PC-9 (cell line): ENCODE measurements around the gene ADARB2.

ENCODE experiments used
- CTCF ChIP-seq: fragments of 200-600 bp; sonication (generic); conservative IDR thresholded peaks from 2 replicates; pipeline ENCODE4 v1.6.1; 2017; ENCODE audit warnings: mixed run types, antibody characterized with exemption, mild to moderate bottlenecking, moderate library complexity
- EZH2 ChIP-seq: fragments of 200-600 bp; sonication (generic); IDR thresholded peaks from 2 replicates; pipeline ENCODE4 v1.8.0; 2017; ENCODE audit warnings: antibody characterized with exemption, low read depth

DNA sequence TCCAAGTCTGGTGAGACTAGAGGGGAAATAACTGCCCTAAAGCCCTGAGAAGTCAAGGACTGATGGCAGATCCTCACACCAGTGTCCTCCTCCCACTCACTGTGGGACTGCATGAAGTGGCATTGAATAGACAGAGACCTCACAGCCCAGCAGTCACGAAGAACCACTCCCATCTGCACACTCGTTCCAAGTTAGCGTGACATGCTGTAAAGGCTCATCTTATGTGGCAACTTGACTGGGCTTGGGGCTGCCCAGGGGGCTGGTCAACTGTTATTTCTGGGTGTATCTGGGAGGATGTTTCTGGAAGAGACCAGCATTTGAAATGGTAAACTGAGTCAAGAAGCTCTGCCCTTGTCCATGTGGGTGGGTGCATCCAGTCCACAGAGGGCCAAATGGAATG, 104.7 kb downstream of the ADARB2 start:
- TF ChIP-seq CTCF = no peak
- no peak for TF ChIP-seq EZH2
